NCI-H510A treated with DMSO at 0.1 percent for 48 hours (cell line): ENCODE measurements around the gene IRX4.
"Not testable (repeated sequence)": the region's sequence is repeated elsewhere in the genome, so short reads cannot be mapped to it uniquely, and the experiment has no call there.

Source experiments
- DNase-seq: peaks from one replicate; lab custom pipeline; 2025; lab: John Stamatoyannopoulos, UW

The IRX4 gene

DNA sequence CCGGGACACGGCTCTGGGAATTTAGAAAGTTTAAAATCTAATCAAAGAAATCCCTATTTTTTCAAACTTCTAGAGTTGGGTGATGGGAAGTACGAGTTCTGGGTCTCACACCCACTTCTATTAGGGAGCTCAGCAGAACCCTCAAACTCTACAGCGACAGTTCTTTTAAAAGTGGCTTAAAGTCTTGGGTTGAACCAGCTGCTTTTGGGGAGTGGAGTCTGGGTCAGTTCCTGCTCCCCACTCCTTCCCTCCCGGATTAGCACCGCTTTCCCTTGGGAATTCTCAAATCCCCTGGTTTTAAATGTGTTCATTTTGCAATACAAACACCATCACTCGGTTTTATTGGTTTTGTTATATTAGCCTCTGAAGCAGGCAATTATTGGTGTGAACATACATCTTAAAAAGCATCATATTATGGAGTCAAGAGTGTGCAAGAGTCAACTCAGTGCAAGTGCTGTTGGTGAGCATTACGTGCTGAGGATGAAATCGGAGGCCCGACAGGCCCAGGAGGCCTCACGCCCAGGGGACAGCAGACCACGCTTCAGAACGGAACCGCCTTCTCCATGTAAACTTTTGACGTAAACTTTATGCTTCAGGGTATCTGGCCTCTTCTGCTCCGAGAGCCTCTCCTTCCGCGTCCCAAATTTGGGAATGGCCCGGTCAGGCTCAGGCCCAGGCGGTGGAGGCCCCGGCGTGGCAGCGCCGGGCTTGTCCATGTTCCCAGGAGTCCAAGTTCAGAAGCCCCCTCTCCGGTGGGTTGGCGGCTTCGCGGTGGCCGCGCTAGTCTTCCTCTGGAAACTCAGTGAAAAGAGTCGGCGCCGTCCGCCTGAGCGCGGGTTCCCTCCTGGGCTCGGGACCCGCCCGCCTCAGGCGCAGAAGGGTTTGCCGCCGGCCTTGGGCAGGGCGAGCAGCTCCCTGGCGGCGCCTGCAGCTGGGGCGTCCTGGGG, 5.3 kb downstream of the IRX4 start:
- DNase-seq = no peak

DNA sequence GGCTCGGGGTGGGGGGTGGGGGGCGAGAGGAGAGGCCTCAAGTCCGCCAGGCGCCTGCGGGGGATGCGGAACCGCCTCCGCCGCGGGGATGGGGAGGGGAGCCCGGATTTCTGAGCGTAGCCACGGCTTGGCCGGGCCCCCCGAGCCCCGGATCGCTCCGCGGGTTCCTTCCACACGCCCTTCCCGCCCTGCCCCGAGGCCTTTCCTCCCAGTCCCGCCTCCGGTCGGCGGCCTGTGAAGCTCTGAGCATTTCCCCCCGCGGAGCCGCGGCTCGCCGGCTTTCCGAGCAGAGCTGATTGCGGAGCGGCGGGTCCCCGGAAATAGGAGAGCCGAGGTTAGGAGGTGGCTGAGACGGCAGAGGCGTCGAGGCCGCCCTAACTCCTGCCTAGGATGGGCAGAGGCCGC, 6.1 kb downstream of the IRX4 start:
- DNase-seq = no peak

DNA sequence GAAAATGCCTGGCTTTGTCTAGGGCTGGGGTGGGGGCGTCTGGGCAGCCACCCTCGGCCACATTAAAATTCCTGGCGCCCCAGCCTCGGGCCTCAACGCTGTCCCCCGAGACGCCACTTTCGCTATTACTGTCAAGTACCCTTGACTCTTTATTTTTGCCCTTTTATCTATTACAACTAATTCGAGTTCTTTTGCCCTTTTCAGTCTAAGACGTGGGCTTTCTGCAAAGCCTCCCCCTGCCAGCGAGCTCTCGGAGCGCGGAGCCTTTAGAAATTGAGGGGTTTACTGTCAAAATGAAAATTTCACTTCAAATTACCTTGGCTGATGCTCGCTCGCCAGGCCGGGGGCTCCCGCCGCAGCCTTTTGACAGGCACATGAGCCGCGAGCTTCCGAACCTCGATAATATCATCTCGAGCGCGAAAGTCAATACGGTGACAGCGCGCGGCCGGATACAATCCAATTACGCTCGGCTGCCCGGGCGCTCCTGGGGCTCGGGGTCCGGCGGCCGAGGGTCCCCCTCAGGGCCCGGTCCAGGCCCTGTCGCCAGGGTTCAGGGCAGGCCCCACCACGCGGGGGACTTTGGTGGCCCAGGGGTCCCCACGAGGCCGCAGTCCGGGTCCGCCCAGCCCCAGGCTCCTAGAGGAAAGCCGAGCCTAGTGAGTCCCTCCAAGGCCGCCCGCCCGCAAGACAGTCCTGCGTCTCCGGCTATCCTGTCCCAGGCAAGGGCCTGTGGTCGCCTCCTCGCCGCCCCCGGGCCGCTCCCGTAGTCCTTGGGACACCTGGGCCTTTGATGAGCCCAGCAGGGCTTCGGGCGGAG, 6.7 kb downstream of the IRX4 start:
- no peak for DNase-seq

DNA sequence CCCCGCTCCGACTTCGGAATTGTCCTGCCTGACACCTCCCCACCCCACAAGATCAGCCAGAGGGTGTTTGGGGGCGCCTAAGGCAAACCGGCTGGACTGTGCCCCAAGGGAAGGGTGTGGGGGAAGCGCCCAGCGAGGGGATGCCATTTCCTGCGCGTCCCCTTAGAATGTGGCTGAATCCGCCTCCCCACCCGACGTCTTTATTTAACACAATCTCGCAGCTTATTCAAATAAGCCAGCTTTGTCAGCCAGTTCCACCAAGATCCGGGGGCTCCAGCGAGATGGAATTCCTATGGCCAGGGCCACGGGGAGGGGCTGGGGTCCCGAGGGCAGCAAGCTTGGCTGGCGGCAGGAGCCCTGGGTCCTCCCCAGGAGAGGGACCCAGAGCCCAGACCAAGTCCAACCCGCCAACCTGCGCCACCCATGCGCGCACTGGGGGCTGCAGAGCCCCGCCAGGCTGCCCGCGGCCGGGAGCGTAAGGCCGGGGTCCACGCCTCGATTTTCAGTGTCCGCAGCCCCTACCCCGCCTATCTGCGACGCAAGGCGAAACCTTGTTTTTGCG, 7.4 kb downstream of the IRX4 start:
- DNase-seq = no peak

DNA sequence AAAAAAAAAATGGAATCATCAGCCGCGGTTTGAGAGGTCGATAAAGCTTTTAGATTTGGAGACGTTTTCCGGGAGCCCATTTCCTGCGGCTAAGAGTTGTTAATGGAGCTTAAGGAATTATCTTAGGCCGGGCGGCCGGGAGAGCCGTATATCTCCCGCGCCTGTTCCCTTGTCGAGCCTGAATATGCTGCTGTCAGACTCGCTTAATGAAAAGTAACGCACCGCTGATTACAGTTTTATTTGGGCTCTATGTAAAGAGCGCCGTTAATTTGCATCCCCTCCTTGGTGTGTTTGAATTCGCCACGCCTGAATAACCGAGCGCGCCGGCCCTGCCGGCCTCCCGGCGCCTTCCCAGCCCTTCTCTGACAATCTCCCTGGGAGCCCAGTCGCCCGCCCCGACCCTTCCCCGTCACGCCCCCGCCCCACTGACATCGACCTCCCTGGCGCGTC, 7.9 kb downstream of the IRX4 start:
- DNase-seq = no peak

DNA sequence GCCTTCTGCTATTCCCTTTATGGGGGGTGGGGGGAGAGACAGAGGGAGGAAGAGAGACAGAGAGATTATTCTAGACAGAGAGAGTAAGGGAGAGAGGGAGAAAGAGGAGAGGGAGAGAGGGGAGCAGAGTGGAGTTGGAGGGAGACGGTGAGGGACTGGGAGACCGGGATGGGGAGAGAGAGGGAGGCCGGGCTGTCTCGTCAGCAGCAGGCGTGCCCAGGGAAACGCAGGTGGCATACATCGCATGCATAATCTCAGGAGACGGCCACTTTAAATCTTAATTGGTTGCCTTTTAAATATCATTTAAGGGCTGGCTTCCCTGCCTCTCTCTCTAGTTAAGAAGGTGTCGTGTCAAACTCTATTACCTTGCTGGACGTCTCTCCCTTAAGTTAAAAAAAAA, 8.4 kb downstream of the IRX4 start:
- no peak for DNase-seq

DNA sequence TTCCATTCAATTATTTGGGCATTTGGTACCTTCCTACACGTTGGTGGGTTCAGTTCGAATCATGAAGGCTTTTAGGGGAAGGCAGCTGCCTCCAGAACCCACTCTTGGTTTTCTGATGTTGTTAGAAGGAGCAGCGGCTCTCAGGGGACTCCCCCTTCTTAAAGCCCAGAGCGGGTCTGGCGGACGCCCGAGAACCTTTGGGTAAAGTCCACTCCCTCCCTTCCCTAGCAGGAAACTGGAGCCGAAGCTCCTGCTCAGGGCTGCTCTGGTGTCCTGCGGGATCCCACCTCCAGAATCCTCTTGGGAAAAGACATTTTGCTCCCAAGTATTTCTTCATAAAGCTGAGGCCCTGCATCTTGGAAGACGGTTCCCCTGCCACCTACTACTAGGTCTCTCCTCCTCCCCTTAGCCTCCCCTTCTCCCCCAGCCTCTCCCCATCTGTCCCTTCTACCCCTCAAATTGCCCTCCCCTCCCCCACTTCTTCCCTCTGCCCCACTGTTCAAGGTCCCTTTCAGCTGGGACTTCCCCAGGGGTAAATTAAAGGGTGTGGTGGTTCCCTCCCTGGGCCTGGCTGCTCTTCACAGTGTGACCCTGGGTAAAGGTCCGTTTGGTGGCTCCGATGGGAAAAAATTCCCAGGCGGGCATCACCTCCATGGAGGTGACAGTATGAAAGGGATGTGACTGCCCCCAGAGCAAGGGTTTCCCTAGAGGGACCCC, 9.3 kb downstream of the IRX4 start:
- no peak for DNase-seq

DNA sequence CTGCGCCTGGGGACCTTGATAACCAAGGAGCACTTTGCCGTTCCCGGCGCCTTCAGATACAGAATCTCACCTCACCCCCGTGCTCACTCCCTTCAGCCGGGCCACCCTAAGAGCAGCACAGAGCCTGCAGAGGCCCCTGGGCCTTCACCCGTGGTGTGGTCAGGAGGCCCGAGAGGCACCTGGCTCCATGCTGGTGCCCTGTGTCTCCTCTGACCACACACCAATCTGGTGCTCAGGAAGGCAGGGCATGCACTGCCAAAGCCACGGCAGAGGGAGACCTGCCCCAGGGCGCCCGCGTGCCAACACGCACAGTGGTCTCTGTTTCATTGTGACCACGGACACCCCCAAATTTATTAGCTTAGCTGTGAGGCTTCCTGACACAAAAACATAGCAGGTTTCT, 11.3 kb downstream of the IRX4 start:
- no peak for DNase-seq

DNA sequence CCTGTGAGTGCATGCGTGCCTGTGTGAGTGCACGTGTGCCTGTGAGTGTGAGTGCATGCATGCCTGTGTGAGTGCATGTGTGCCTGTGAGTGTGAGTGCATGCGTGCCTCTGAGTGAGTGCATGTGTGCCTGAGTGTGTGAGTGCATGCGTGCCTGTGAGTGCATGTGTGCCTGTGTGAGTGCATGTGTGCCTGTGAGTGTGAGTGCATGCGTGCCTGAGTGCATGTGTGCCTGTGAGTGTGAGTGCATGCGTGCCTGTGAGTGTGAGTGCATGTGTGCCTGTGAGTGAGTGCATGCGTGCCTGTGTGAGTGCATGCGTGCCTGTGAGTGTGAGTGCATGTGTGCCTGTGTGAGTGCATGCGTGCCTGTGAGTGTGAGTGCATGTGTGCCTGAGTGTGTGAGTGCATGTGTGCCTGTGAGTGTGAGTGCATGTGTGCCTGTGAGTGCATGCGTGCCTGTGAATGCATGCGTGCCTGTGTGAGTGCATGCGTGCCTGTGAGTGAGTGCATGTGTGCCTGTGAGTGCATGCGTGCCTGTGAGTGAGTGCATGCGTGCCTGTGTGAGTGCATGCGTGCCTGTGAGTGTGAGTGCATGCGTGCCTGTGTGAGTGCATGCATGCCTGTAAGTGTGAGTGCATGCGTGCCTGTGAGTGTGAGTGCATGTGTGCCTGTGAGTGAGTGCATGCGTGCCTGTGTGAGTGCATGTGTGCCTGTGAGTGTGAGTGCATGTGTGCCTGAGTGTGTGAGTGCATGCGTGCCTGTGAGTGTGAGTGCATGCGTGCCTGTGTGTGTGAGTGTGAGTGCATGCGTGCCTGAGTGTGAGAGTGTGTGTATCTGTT, 12.1 kb downstream of the IRX4 start:
- DNase-seq = not testable (repeated sequence)

DNA sequence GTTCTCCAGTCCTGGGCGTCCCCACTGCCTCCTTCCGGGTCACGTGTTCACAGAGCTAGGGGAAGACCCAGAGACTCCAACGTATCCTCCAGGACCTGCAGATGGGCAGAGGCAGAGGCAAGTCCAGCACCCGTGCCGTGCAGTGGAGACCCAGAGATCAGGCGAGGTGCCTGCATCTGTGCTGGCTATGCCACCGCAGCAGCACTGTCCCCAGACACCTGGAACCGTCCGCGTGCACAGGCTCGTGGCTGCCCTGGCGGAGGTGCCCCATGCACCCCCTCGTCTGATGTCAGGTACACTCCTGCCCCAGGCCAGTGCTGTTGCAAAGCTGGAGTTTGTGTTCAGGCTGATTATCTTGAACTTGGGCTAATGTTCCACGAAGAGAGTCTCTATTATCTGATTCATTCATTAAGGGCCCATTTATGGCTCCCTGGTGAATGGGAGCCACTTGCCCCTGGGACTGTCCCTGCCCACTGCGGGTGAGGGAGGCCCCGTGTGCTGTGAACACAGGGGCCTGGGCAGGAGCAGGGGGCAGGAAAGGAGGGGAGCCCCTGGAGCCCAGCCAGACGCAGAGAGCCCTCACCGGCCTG, 13.7 kb downstream of the IRX4 start:
- no peak for DNase-seq

DNA sequence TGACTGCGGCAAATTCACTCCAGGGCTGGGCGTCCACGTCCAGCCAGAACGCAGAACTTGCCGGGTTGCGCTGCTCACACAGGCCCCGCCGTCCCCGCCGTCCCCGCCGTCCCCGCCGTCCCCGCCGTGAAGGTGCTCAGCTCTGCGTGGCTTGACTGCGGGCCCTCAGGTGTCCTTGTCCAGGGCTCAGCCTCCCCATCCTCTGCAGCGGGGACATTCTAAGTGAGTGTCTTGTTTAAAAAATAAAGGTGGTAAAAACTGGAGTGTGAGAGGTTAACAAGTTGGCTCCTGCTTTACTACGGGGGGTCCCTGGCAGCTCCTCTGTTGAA, 14.9 kb downstream of the IRX4 start:
- DNase-seq = no peak

DNA sequence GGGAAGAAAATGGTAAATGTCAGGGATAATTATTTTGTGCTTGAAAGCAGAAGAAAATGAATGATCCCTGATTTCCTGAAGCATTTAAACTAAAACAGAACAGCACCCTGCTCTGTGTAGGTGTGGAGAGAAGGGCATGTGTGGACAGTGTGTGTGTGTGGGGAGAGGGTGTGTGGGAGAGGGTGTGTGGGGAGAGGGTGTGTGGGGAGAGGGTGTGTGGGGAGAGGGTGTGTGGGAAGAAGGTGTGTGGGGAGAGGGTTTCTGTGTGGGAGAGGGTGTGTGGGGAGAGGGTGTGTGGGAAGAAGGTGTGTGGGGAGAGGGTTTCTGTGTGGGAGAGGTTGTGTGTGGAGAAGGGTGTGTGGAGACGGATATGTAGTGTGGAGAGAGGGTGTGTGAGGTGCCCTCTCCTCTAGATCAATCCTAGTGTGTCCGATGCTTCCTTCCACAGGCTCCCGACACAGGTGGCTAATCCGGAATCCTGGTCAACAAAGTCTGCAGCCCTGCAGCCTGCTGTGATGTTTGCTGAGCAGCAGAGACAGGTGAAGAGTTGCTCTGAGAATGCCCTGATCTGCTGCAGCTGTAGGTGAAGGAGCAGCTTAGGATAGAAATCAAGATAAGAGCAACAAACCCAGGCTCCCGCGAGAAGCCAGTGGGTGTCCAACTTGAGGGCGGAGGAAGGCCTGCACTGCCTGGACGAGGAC, 15.5 kb downstream of the IRX4 start:
- no peak for DNase-seq

DNA sequence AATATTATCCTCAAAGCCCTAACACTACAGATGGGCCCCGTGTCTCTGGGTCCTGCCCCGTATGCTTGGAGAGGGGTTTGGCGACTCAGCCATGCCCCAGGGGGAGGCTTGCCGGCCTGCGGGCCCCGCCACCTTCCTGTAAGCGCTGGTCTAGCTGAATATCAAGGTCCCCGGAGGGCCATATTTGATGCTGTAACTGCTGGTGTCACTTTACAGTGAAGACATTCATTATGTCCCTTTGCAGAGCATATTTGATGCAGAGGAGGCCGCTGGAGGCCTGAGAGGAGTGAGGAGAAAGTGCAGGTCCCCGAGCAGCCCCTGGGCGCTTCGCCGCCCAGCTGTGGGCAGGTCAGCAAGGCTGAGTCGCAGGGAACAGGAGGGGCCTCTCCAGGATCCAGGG, 16.8 kb downstream of the IRX4 start:
- DNase-seq = no peak

DNA sequence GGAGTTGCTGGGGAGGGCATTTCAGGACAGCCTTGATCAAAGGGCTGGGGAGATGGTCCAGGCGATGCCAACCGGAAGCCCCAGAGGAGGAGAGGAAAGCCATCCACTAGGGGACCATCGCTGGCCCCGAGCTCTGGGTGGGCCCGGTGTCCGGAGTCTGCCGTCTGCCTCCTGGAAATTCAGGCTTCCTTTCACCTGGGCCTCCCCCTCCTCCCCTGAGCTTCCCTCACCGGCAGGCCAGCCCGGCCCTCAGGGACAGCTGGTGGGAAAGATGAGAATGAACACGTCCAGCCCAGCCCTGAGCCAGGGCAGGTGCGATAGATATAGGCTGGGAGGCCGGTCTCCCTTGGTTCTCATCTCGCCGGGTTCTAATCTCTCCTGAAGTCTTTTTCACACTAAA, 17.2 kb downstream of the IRX4 start:
- DNase-seq = no peak

DNA sequence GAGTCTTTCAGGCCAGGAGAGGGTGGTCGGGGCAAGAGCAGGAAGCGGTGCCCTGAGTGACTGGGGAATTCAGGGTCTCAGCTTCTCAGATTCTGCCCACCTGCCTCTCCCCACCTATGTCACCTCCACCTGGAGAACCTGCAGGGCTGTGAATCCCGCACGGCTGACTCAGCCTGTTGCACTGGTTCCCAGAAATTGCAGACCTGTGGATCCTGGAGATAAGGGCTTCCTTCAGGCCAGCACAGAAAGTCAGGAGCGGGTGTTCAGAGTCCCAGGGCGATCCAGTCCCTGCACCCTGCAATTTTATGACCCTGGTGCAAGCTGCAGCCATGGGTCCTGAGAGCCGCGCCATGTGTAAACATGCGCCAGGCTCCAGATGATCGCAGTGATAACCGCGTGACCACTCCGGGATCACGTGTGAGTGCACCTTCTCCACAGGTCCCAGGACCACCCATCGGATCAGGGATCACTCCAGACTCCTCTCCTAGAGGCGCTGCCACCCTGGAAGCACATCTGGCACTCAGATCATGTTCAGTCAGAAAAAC, 17.8 kb downstream of the IRX4 start:
- DNase-seq = no peak

DNA sequence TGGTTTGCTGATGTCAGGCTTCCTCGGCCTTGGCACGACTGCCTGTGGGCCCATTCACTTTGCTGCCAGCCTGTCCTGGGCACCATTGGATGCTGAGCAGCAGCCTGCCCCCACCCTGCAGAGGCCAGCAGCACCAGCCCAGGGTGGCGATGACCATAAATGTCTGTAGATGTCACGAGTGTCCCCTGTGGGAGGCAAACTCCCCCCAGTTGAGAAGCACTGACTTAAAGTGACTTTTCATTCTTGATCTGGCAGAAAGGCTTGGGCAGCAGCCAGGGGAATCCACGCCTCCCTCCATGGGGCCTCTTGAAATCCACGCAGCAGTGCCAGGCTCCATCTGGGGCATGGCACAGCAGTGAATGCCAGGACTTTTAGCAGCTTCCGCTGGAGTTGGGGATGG, 21.8 kb downstream of the IRX4 start:
- no peak for DNase-seq

DNA sequence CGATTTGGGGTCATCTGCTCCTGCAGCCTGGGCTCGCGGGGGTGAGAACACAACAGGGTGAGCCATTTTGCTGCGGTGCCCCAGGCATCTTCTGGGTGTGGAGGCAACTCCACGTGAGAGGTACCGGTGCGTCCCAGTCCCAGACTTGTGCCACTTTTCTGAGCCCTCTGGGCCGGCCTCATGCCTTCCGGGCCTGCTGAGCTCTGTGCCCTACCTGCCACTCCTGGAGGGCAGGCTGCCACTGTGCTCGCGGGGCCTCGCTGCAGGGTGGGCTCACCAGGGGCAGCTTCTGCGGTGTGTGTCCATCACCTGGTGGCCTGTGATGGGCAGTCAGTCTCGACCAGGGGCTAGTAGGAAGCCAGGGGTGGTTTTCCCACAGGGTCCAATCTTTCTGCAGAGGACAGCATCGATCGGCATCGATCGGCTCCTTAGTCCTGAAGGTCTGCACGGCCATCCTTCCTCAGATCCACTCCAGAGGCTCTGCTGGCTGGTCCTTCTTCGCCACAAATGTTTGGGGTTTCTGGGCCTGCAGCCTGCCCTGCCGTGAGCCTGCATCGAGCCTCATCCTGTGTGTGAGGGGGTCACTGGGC, 22.6 kb downstream of the IRX4 start:
- no peak for DNase-seq

DNA sequence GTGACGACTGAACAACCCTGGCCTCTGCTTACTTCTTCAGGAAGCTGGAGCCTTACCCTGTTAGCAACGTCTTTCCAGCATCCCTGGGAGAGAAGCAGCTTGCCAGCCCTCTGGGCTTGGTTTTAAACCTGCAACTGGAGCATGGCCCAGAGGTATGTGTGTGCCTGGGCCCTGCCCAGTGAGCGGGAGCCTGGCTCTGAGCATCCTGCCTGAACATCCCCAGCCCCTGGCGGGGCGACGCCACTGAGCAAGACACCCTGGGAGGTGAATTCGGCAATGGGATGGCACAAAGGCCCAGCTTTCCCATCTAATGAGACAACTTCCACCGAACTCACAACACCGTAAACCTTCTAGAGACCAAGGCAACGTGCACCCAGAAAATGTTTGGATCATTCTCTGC, 23.6 kb downstream of the IRX4 start:
- DNase-seq = no peak

DNA sequence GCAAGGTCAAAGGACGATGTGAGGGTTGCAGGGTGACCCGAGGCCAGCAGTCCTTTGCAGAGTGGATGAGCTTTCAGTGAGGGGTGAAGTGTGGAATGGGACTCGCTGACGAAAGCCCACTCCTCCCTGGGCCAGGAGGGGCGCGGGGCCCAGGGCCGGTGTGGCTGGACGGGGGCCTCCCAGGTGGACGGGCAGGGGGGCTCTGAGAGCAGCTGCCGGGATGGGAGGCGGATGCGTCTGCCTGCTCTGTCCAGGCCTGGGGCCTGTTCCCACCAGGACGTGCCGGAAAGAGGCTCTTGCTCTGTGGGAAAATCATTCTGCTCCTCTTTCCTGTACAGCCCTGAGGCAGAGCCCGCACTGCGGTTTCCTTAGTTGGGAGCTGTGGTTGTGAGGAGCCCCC, 24.3 kb downstream of the IRX4 start:
- DNase-seq = no peak

DNA sequence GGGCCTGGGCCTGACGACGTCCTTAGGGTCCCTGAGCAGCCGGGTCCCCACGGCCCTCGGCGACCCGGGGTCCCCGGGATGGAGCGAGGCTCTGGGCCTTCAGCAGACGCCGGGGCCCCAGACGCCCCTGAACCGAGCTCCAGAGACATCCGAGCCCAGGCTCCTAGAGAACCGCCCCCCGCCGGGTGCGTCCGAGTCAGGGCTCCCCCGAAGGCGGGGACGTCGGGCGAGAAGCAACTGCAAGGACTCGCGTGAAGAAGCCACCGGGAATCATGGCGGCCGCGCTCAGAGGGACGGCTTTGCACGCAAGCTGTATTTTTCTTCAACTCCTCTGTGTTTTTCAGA, 25.5 kb downstream of the IRX4 start:
- no peak for DNase-seq
